Parathyroid adenoma (tissue), 2 donors: ENCODE measurements around the gene SORCS2.

Experiments used
- H2AFZ ChIP-seq: fragments of 300-600 bp; sonication (generic); one replicate; pipeline ENCODE4 v1.7.0; 2017; ENCODE audit warnings: antibody characterized with exemption, mild to moderate bottlenecking
- H3K27ac ChIP-seq: fragments of 300-600 bp; sonication (generic); one replicate; pipeline ENCODE4 v1.7.0; 2017
- H3K27me3 ChIP-seq: fragments of 300-600 bp; sonication (generic); one replicate; pipeline ENCODE4 v1.7.0; 2017; ENCODE audit warnings: low read length; ENCODE audit not compliant: control insufficient read depth, insufficient read depth
- H3K36me3 ChIP-seq: fragments of 300-600 bp; sonication (generic); one replicate; pipeline ENCODE4 v1.7.0; 2017; ENCODE audit warnings: low read length; ENCODE audit not compliant: control insufficient read depth, insufficient read depth
- H3K4me1 ChIP-seq: fragments of 300-600 bp; sonication (generic); one replicate; pipeline ENCODE4 v1.7.0; 2017; ENCODE audit warnings: control low read depth
- H3K4me2 ChIP-seq: fragments of 300-600 bp; sonication (generic); one replicate; pipeline ENCODE4 v1.7.0; 2017; ENCODE audit warnings: low read length
- H3K4me3 ChIP-seq: fragments of 300-600 bp; sonication (generic); one replicate; pipeline ENCODE4 v1.7.0; 2017; ENCODE audit warnings: low read depth, low read length
- H3K79me2 ChIP-seq: fragments of 300-600 bp; sonication (generic); one replicate; pipeline ENCODE4 v1.7.0; 2017; ENCODE audit warnings: control low read depth
- H3K9ac ChIP-seq: fragments of 300-600 bp; sonication (generic); one replicate; pipeline ENCODE4 v1.7.0; 2017; ENCODE audit warnings: mild to moderate bottlenecking
- H3K9me3 ChIP-seq: fragments of 300-600 bp; sonication (generic); one replicate; pipeline ENCODE4 v1.7.0; 2017; ENCODE audit warnings: low read length; ENCODE audit not compliant: control insufficient read depth
- TF ChIP-seq, protein P1 (sequence below): fragments of 300-600 bp; sonication (generic); IDR thresholded peaks from one replicate; pipeline ENCODE4 v1.7.0; 2017; ENCODE audit warnings: antibody characterized with exemption, mild to moderate bottlenecking
- donor health status: primary hyperparathyroidism.

The SORCS2 gene

DNA sequence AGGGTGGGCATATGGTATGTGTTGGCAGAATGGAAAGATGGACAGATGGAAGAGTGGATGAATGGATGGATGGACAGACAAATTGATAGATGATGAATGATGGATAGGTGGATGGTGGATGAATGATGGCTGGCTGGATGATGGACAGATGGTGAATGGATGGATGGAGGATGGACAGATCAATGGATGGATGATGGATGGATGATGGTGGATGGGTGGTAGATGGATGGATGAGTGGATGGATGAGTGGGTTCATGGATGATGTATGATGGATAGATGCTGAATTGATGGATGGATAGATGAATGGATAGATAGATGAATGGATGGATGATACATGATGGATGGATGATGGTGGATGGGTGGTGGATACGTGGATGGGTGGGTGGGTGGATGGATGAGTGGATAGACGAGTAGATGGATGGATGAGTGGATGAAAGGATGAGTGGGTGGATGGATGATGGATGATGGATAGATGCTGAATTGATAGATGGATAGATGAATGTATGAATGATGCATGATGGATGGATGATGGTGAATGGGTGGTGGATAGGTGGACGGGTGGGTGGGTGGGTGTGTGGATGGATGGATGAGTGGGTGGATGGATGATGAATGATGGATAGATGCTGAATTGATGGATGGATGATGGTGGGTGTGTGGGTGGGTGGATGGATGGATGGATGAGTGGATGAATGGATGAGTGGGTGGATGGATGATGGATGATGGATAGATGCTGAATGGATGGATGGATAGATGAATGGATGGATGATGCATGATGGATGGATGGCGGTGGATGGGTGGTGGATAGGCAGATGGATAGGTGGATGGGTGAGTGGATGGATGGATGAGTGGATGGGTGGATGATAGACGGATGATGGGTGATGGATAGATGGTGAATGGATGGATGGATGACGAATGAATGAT, 497.7 kb downstream of the SORCS2 start:
- Histone ChIP-seq H3K36me3 (no peaks in the 10 kb centered on the region), H3K9ac (no peak overlapping the region), H3K27ac (no peak overlapping the region), H2AFZ (no peak overlapping the region), H3K9me3 (no peaks in the 10 kb centered on the region), H3K27me3 (no peaks in the 10 kb centered on the region), H3K79me2 (no peaks in the 10 kb centered on the region), H3K4me3 (no peak overlapping the region), H3K4me2 (no peak overlapping the region), H3K4me1 (no peaks in the 10 kb centered on the region)
- TF ChIP-seq, protein P1, sequence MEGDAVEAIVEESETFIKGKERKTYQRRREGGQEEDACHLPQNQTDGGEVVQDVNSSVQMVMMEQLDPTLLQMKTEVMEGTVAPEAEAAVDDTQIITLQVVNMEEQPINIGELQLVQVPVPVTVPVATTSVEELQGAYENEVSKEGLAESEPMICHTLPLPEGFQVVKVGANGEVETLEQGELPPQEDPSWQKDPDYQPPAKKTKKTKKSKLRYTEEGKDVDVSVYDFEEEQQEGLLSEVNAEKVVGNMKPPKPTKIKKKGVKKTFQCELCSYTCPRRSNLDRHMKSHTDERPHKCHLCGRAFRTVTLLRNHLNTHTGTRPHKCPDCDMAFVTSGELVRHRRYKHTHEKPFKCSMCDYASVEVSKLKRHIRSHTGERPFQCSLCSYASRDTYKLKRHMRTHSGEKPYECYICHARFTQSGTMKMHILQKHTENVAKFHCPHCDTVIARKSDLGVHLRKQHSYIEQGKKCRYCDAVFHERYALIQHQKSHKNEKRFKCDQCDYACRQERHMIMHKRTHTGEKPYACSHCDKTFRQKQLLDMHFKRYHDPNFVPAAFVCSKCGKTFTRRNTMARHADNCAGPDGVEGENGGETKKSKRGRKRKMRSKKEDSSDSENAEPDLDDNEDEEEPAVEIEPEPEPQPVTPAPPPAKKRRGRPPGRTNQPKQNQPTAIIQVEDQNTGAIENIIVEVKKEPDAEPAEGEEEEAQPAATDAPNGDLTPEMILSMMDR = no peak

GRCh38 chr4:7691061-7691460, 498.7 kb downstream of the SORCS2 start:
- H3K36me3 ChIP-seq = no peaks in the 10 kb centered on the region
- H3K9ac ChIP-seq = no peak overlapping the region
- no peaks in the 10 kb centered on the region for H3K9me3 ChIP-seq
- no peak overlapping the region for H3K4me3 ChIP-seq
- H3K79me2 ChIP-seq = no peaks in the 10 kb centered on the region
- TF ChIP-seq, protein P1 = no peak
- H3K27ac ChIP-seq = no peak overlapping the region
- H3K4me2 ChIP-seq = no peak overlapping the region
- no peaks in the 10 kb centered on the region for H3K27me3 ChIP-seq
- H2AFZ ChIP-seq = no peak overlapping the region
- H3K4me1 ChIP-seq = no peaks in the 10 kb centered on the region

DNA sequence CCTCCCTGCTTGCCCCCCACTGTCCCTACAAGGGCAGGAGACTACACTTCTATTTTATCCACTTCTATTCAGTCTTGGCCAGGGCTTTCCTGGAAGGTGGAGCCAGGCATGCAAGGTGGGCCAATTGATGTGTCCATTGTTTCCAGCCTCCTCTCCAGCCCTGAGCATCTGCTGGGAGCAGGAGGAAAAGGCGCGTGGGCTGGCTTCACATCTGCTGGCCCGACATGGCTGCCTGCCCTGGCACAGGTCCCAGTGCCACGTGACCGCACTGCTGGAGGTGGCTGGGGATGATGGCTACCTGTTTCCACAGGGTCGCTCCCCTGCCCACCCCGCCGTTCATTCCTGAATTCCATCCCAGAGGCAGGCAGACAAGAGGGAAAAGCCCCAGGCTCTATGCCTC, 499.6 kb downstream of the SORCS2 start:
- H3K4me1 ChIP-seq = no peaks in the 10 kb centered on the region
- no peak overlapping the region for H3K4me3 ChIP-seq
- H3K79me2 ChIP-seq = no peaks in the 10 kb centered on the region
- H3K9ac ChIP-seq = no peak overlapping the region
- no peaks in the 10 kb centered on the region for H3K27me3 ChIP-seq
- H3K9me3 ChIP-seq = no peaks in the 10 kb centered on the region
- no peaks in the 10 kb centered on the region for H3K36me3 ChIP-seq
- no peak overlapping the region for H2AFZ ChIP-seq
- TF ChIP-seq, protein P1 = no peak
- H3K4me2 ChIP-seq = no peak overlapping the region
- H3K27ac ChIP-seq = no peak overlapping the region

DNA sequence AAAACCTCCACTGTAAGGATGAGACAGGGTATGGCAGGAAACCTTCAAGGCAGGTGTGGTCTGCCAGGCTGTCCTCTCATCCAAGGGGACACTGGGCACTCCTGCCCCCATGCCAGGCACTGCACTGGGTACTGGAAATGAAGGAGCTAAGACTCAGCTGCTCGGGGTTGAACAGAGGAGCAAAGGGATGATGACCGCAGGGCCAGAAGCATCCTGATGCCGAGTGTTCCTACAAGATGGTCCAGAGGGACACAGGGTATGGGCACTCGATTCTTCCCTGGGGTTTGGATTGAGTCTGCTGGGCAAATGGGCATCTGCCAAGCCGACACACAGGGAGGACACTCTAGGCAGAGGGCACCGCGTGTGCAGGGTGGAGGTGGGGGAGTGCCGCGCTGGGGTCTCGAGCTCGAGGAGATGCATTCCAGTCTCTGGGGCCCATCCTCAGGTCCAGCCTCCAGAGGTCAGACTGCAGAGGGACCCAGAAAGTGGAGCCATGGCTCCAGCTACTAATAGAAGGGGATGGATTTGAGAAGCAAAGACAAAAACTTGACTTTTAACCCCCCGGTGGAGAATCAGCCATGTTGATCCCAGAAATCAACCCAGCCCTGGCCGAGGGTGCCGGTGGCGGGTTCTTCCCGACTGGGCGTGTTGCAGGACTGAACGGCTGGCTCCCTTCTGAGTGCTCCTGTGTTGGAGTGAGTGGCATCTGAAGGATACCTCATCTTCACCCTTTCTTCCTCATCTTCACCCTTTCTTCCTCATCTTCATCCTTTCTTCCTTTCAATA, 500.3 kb downstream of the SORCS2 start:
- Histone ChIP-seq H3K9me3 (no peaks in the 10 kb centered on the region), H3K4me2 (no peak overlapping the region), H3K27ac (no peak overlapping the region), H3K9ac (no peak overlapping the region), H3K27me3 (no peaks in the 10 kb centered on the region), H3K36me3 (no peaks in the 10 kb centered on the region), H3K4me3 (no peak overlapping the region), H2AFZ (no peak overlapping the region), H3K79me2 (no peaks in the 10 kb centered on the region), H3K4me1 (no peaks in the 10 kb centered on the region)
- TF ChIP-seq, protein P1 = no peak
